ENCODE data around the gene NPM3.

Gene NPM3

DNA sequence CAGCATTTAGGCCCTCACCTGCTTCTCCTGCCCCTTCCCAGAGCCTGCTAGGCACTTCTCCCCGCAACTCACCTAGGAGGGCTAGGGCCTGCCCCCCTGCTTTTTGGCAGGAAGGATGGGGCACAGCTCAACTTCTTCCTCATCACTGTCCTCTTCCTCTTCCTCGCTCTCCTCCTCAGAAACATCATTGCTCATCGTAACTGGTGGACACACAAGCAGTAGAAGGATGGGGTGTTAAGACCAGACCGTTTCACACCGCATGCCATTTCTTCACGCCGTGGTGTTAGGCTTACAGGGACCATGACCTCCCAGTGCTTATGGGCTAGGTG lies 1.6 kb downstream of the NPM3 start:
- peaks cover 20% of the 10 kb centered on the region for H3K27me3 Mint-ChIP-seq
- H3K9me3 Mint-ChIP-seq: no peaks in the 10 kb centered on the region
- peak overlapping the region; percentile 100 for H3K4me3 Mint-ChIP-seq
- peaks cover 63% of the 10 kb centered on the region for H3K4me1 Mint-ChIP-seq (ENCODE audit: low read depth)
- H3K27ac Mint-ChIP-seq: peak overlapping the region; percentile 99
- peaks cover 64% of the 10 kb centered on the region for H3K36me3 Mint-ChIP-seq (ENCODE audit: low read depth)

DNA sequence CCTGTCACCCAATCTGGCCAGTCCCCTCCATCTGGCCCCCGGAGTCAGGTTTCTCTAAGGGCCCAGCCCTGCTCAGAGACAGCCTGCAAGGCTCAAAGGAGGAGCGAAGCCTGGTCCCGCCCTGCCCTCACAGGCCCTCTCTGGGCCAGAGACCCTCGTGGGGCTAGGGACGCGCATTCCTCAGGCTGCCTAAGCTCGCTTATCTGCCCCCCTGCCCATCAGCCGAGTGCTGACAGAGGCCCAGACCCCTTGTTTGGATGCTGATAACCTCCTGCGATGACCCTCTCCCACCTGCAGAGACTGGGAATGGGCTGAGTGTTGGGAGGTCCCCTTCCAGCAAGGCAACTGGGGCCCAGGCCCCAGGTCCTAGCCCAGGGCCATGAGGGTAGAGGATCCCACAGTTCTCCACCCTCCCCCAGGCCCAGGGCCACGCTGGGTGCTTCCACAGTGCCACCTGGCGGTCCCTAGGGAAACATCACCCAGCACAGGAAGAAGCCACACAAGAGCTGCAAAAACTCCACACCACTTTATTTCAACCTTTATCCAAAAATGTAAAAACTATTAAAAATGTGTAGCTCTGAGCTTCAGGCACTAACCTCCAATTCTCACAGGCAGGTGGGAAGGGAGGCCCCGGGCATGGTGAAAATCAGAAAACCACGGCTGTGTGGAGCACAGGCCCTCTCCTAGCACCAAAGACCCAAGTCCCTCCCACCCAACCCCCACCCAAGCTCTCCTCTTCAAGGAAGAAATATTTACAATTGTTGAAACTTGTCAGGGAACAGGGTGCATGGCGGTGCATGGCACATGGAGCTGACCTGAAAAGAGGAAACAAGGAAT lies 2.2 kb downstream of the NPM3 start:
- H3K27ac Mint-ChIP-seq: peak overlapping the region; percentile 99
- H3K4me3 Mint-ChIP-seq: peak overlapping the region; percentile 100

DNA sequence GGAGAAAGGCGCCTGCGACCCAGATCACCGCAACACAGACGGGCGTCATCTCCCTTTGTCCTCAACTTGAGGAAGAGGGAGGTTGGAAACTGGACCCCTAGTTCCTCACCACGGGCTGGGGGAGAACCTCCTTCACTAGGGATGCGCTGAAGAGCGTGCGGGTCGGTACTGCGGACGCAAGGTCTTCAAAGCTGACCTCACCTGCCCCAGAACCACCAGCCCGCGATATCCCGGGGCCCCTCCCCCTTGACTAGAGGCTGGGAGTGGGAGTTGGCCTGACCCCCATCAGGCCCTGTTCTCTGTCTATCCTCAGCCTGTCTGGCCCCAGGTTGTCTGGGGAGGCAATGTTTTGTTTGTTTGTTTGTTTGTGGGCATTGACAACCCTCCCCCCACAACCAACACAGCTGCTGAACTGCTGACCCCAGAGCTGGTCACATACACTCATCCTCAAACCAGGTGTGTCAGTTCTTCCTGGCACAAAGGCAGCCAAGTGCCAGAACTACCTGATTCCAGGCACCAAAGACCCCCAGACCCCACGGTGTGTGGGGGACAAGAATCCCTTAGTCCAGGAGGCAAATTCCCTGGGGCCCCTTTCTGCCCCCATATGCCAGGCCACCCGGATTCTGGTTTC lies 2.9 kb downstream of the NPM3 start:
- H3K4me1 Mint-ChIP-seq (ENCODE audit: low read depth): peaks cover 59% of the 10 kb centered on the region
- no peaks in the 10 kb centered on the region for H3K9me3 Mint-ChIP-seq
- peaks cover 53% of the 10 kb centered on the region for H3K36me3 Mint-ChIP-seq (ENCODE audit: low read depth)
- peaks cover 21% of the 10 kb centered on the region for H3K27me3 Mint-ChIP-seq
- H3K27ac Mint-ChIP-seq: no peak overlapping the region
- peak overlapping the region; percentile 79 for H3K4me3 Mint-ChIP-seq

More for the DNA sequence above, 2.2 kb downstream of the NPM3 start:
- peaks cover 60% of the 10 kb centered on the region for H3K4me1 Mint-ChIP-seq (ENCODE audit: low read depth)
- peaks cover 60% of the 10 kb centered on the region for H3K36me3 Mint-ChIP-seq (ENCODE audit: low read depth)
- H3K27me3 Mint-ChIP-seq: peaks cover 21% of the 10 kb centered on the region
- no peaks in the 10 kb centered on the region for H3K9me3 Mint-ChIP-seq

DNA sequence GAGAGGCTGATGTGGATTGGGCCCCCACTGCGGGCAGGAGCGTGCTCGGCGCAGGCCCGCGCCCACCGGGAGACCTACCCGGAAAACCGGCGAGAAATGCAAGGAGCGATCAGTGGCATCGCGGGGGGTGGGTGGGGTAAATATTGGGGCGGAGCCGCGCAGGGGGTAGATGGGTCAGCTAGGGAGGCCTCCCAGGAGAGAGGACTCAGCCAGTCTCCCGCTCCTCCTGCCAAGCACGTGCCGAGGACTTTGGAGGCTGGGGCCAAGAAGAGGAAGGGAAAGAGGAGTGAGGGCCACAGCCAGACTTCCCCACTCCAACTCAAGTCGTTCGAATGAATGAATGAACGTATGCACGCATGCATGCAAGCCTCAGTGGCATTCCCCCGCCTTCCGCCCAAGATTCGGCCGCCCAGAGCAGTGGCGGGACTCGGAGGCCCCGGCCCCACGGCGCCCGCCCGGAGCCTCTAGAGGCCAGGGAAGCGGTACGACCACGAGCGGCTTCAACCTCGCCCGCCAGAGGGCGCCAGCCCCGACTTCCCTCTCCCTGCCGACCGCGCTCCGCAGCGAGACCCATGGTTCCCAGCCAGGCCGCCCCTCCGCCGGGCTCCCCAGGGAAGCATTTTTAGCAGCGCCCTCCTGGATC lies 3.6 kb downstream of the NPM3 start:
- peaks cover 24% of the 10 kb centered on the region for H3K27me3 Mint-ChIP-seq
- H3K36me3 Mint-ChIP-seq (ENCODE audit: low read depth): peaks cover 47% of the 10 kb centered on the region
- H3K9me3 Mint-ChIP-seq: no peaks in the 10 kb centered on the region
- H3K4me1 Mint-ChIP-seq (ENCODE audit: low read depth): peaks cover 54% of the 10 kb centered on the region
- H3K27ac Mint-ChIP-seq: no peak overlapping the region
- peak overlapping the region; percentile 79 for H3K4me3 Mint-ChIP-seq

DNA sequence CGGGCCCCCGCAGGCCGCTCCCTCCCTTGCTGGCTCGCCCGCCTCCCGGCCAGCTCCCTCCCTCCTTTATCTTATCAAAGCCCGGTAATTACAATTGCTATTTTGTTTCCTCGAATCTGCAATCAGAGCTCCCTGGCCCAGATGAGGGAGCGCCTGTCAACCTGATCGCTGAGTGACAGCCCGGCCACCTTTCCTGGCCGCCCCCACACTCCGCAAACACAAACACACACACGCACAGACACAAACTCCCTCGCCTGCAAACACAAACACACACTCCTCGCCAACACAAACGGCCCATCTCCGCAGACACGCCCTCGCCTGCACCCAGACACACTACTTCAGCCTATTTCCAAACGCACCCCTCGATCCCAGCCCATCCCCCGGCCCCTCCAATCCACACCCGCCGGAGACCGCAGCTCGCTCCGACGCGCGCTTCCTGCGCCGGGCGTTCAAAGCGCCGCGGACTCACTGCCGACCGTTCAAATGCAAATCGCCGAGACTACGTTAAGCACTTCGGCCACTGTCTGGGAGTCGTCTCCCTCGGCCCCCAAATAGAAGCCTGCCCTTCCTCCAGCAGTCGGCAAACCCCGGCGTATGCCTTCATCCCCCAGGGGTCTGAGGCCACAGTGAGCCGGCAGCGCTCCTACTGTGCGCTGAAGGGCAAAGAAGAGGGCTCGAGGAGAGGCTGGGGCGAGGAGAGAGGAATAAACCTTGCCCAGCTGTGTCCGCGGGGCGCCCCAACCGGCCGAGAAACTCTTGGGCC lies 4.3 kb downstream of the NPM3 start:
- H3K9me3 Mint-ChIP-seq: no peaks in the 10 kb centered on the region
- H3K4me3 Mint-ChIP-seq: peak overlapping the region; percentile 79
- H3K27ac Mint-ChIP-seq: no peak overlapping the region
- peaks cover 51% of the 10 kb centered on the region for H3K4me1 Mint-ChIP-seq (ENCODE audit: low read depth)
- peaks cover 40% of the 10 kb centered on the region for H3K36me3 Mint-ChIP-seq (ENCODE audit: low read depth)
- H3K27me3 Mint-ChIP-seq: peaks cover 31% of the 10 kb centered on the region

DNA sequence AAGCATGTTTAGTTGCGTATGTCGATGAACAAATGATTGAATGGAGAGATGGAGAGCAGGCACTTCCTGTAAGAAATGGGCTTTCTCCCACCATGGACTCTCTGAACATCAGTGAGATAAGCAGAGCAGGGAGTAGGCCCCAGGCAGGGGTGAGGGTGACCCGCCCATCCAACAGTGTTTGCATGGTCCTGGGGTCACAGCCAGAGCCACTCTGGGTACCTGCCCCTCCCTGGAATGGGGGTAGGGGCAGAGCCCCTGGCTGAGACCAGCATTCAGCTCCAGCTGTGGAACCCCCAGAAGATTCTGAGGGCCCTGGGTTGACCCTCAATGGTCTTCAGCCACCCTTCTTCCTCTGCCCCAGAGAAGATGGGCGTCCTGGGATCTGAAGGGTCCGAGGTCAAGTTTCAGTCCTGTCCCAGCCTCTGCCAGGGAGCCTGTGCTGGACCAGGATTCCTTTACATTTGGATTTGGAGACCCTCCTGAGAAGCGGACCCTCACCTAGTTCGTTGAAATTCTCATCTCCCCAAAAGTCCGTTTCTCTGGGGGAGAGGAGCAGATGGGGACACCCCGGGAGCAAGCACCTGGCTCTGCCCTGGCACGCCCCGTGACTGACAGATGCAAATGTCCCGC lies 5.0 kb downstream of the NPM3 start:
- no peak overlapping the region for H3K27ac Mint-ChIP-seq
- peaks cover 38% of the 10 kb centered on the region for H3K27me3 Mint-ChIP-seq
- H3K36me3 Mint-ChIP-seq (ENCODE audit: low read depth): peaks cover 33% of the 10 kb centered on the region
- H3K4me1 Mint-ChIP-seq (ENCODE audit: low read depth): peaks cover 46% of the 10 kb centered on the region
- H3K4me3 Mint-ChIP-seq: peak overlapping the region; percentile 79
- no peaks in the 10 kb centered on the region for H3K9me3 Mint-ChIP-seq

DNA sequence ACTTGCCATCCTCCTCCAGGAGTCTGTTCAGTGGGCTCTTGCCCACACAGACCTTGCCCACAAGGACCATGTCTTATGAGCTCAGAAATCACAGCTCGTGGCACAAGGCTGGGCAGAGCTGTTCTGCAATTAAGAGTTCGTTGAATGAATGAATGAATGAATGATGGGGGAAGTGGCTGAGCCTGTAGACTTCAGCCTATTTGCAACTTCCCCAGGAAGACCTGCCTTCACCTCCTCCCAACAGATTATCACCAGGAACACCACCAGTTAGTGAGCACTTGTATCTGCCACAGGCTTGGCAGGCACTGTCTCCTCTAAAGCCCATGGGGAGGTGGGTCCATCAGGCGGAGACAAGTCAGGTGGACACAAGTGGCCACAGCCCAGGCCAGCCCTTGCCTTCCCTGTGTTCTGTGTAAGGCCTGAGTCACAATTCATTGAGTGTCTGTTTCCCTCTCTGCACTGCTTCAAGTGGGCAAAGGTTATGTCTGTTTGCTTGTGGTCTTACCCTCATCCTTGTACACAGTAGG lies 5.6 kb downstream of the NPM3 start:
- Mint-ChIP-seq H3K36me3 (ENCODE audit: low read depth) (peaks cover 27% of the 10 kb centered on the region), H3K4me3 (no peak overlapping the region), H3K9me3 (no peaks in the 10 kb centered on the region), H3K4me1 (ENCODE audit: low read depth) (peaks cover 40% of the 10 kb centered on the region), H3K27ac (no peak overlapping the region), H3K27me3 (peaks cover 44% of the 10 kb centered on the region)

DNA sequence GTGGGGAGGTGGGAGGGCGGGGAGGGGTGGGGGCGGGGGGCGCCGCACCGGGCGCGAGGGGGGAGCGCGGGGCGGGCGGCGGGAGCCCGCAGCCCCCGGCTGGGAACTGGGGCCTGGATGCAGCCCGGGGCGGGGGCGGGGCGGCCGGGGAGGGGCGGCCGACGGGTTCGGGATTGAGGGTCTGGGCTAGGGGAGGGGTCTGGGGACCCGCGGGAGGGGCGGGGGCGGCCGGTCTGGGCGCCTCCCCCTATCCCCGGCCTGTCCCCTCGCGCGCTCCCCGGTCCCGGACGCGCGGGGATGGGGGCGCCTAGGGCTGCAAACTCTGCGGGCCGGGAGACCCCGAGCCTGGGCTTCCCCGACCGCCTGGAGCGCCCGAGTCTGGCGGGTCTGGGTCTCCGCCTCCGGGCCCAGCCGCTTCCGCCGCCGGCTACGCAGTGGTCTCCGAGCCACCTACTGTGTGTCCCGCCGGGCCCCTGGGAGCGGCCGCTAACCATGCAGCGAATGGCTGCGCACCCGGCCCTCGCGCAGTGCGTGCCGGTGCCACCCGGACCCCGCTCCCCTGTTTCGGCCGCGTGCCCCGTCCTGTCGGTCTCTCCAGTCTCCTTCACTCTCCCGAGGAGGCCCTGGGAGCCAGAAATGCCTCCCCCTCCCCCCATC lies 7.0 kb downstream of the NPM3 start:
- peaks cover 26% of the 10 kb centered on the region for H3K4me1 Mint-ChIP-seq (ENCODE audit: low read depth)
- peaks cover 19% of the 10 kb centered on the region for H3K36me3 Mint-ChIP-seq (ENCODE audit: low read depth)
- H3K27ac Mint-ChIP-seq: no peak overlapping the region
- peaks cover 53% of the 10 kb centered on the region for H3K27me3 Mint-ChIP-seq
- H3K4me3 Mint-ChIP-seq: no peak overlapping the region
- H3K9me3 Mint-ChIP-seq: no peaks in the 10 kb centered on the region

DNA sequence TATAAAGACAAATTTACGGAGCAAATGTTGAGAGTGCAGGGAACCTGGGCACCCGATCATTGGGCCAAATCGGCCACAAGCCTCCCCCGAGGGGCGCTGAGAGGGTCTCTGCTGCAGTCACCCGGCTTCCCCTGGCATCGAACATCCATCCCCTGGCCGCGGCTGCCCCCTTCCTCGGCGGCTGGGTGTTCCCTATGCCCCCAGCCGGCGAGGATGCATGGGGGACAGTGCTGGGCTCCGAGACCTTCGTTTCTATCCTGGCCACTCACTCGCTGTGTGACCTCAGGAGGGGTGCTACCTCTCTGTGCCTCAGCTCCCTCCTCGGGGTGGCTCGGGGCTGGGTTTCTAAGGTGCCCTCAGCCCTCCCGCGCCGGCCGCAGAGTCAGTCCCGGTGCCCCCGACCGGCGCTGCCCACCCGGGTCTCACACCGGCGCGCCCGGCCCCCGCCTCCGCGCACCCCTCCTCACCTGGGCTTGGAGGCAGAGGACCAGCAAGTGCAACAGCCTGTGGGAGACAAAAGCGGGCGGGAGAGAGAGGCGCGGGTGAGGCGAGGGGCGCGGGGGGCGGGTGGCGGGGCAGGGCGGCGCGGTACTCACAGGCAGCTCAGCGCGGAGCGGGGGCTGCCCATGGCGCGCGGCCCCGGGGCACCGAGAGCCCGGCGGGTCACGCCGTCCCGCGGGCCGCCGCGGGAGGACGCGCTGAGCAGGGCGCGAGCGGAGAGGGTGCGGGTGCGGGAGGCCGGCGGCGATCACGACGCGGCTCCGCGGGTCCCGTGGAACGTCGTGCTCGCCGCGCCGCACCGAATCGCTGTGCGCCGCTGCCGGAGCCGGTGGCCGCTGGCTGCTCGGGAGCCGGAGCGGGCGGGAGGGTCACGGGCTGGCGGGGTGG lies 7.7 kb downstream of the NPM3 start, which contains the start of gene FGF8:
Gene FGF8 (minus strand): TSS at position 842 of the 888 bp plus-strand sequence. CDS start 214 bp downstream, at position 628.
- Mint-ChIP-seq H3K36me3 (ENCODE audit: low read depth) (peaks cover 15% of the 10 kb centered on the region), H3K4me3 (peak within 1 kb of the TSS; percentile 13), H3K27ac (no peak within 1 kb of the TSS), H3K9me3 (no peaks in the 10 kb centered on the region), H3K4me1 (ENCODE audit: low read depth) (peaks cover 20% of the 10 kb centered on the region), H3K27me3 (peaks cover 56% of the 10 kb centered on the region)

DNA sequence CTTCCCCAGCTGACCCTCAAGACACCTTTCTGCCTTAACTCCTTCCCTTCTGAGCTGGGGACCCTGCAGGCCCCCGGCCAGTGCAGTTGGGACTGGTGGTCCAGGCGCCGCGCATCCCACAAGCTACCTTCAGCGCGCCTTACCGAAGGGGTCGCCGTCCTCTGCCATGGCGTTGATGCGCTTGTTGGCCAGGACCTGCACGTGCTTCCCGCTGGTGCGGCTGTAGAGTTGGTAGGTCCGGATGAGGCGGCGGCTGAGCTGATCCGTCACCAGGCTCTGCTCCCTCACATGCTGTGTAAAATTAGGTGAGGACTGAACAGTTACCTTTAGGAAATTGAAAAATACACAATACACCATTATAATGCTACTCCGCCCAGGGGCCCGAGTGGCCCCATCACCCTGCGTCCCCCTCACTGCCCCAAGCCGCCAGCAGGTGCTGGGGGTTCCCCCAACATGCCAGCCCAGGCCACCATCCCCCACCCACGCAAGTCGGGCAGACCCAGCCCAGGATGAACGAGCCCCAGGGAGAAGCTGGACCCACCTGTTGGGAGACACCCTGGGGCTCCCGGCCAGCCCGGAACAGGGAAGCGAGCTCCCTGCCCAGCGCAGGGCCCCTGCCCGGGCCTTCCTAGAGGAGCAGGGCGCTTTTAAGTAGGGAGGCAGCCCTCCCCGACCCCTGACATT lies 8.5 kb downstream of the NPM3 start:
- H3K4me3 Mint-ChIP-seq: peak overlapping the region; percentile 13
- H3K4me1 Mint-ChIP-seq (ENCODE audit: low read depth): peaks cover 13% of the 10 kb centered on the region
- H3K9me3 Mint-ChIP-seq: no peaks in the 10 kb centered on the region
- H3K36me3 Mint-ChIP-seq (ENCODE audit: low read depth): peaks cover 15% of the 10 kb centered on the region
- H3K27me3 Mint-ChIP-seq: peaks cover 56% of the 10 kb centered on the region
- no peak overlapping the region for H3K27ac Mint-ChIP-seq

DNA sequence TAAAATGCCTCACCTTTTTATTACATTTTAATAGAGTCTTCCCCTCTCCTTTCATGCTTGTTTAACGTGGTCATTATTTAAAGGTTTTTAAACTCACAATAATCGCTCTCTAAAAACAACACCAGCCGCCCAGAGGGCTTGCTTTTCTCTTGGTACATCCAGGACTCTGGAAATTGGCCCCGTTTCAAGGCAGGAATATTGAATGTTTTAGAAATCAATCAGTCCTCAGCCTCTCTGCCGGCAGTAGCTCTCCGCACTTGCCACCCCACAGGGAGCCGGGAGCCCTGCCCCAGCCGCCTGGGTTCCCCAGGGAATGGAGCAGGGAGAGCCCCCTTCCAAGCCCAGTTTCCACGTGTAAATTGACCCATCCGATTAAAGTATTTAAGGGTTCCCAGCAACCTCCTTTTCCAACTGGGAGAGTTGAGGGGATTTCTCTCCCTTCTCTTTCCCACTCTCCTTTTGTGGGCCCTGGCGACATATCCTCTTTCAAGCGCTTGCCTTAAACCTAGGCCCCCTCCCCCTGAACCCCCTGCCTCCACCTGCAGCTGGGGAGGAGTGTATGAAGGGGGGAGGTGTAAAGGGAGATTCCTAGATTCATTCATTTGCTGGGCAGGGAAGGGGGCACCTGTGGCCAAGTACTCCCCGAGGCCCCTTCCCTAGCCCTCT lies 9.2 kb downstream of the NPM3 start:
- H3K36me3 Mint-ChIP-seq (ENCODE audit: low read depth): peaks cover 13% of the 10 kb centered on the region
- no peaks in the 10 kb centered on the region for H3K9me3 Mint-ChIP-seq
- peaks cover 58% of the 10 kb centered on the region for H3K27me3 Mint-ChIP-seq
- no peak overlapping the region for H3K4me3 Mint-ChIP-seq
- H3K4me1 Mint-ChIP-seq (ENCODE audit: low read depth): peaks cover 11% of the 10 kb centered on the region
- H3K27ac Mint-ChIP-seq: no peak overlapping the region

Measured in stimulated activated naive CD8-positive, alpha-beta T cell treated with anti-CD3 and anti-CD28 coated beads, Interleukin-15, Interleukin-2, amounts not matched to agents 100 ng/mL and 50 ng/mL, for 24 hours (primary cell).